ENCODE data around the gene TRIM66. TPM values are rescaled to one million over a fixed set of nuclear protein-coding genes. Genes with fewer than 3 reads are reported as not detected.

The TRIM66 gene
- total RNA-seq, 1 donor from 2014 or later: 59.5 TPM

DNA sequence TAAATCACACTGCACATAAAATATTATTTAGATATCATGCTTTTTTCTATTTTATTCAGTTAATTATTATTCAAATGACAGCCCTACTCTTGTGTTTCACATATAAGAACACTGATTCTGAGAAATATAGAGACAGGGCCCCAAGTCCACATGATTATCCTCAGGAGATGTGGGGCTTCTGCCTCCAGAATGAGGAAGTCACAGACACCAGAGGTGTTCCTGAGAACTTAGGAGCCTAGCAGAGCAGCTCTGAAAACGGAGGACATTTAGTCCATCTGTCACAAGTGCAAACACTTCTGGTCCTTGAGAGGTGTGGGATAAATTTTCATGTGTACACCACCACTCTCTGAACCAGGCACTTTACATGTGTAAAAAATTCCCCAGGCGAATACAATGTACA, 26.2 kb downstream of the TRIM66 start:
- Mint-ChIP-seq H3K27me3 (ENCODE audit: unreplicated experiment) (peaks cover 2% of the 10 kb centered on the region), H3K4me3 (ENCODE audit: unreplicated experiment) (peak overlapping the region; percentile 30), H3K9me3 (ENCODE audit: unreplicated experiment) (peaks cover 2% of the 10 kb centered on the region), H3K4me1 (ENCODE audit: low read depth, unreplicated experiment) (peaks cover 16% of the 10 kb centered on the region), H3K36me3 (ENCODE audit: unreplicated experiment) (no peaks in the 10 kb centered on the region), H3K27ac (ENCODE audit: unreplicated experiment) (no peak overlapping the region)
- TF ChIP-seq, protein P1, sequence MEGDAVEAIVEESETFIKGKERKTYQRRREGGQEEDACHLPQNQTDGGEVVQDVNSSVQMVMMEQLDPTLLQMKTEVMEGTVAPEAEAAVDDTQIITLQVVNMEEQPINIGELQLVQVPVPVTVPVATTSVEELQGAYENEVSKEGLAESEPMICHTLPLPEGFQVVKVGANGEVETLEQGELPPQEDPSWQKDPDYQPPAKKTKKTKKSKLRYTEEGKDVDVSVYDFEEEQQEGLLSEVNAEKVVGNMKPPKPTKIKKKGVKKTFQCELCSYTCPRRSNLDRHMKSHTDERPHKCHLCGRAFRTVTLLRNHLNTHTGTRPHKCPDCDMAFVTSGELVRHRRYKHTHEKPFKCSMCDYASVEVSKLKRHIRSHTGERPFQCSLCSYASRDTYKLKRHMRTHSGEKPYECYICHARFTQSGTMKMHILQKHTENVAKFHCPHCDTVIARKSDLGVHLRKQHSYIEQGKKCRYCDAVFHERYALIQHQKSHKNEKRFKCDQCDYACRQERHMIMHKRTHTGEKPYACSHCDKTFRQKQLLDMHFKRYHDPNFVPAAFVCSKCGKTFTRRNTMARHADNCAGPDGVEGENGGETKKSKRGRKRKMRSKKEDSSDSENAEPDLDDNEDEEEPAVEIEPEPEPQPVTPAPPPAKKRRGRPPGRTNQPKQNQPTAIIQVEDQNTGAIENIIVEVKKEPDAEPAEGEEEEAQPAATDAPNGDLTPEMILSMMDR (IDR thresholded peaks at IDR 0.05; ENCODE audit: partially characterized antibody, unreplicated experiment): no peak
- no peak for DNase-seq

DNA sequence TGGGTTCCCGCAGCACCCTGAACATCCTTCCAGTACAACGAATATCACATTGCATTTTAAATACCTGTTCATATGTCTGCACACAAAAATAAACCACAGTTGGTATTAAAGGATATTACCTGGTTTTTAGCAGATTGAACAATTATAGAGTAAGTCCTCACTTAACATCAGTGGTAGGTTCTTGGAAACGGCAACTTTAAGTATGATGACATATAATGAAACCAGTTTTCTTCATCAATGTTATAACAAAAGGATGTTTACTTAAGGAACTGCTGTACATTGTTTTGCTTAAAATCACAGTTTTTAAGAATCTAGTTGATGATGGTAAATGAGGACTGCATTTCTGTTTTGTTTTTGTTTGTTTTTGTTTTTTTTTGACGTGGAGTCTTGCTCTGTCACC, 28.0 kb downstream of the TRIM66 start:
- Mint-ChIP-seq H3K27ac (ENCODE audit: unreplicated experiment) (no peak overlapping the region), H3K27me3 (ENCODE audit: unreplicated experiment) (peaks cover 2% of the 10 kb centered on the region), H3K4me3 (ENCODE audit: unreplicated experiment) (no peak overlapping the region), H3K36me3 (ENCODE audit: unreplicated experiment) (no peaks in the 10 kb centered on the region), H3K4me1 (ENCODE audit: low read depth, unreplicated experiment) (peaks cover 21% of the 10 kb centered on the region), H3K9me3 (ENCODE audit: unreplicated experiment) (peaks cover 4% of the 10 kb centered on the region)
- no peak for DNase-seq
- TF ChIP-seq, protein P1 (IDR thresholded peaks at IDR 0.05; ENCODE audit: partially characterized antibody, unreplicated experiment): no peak

DNA sequence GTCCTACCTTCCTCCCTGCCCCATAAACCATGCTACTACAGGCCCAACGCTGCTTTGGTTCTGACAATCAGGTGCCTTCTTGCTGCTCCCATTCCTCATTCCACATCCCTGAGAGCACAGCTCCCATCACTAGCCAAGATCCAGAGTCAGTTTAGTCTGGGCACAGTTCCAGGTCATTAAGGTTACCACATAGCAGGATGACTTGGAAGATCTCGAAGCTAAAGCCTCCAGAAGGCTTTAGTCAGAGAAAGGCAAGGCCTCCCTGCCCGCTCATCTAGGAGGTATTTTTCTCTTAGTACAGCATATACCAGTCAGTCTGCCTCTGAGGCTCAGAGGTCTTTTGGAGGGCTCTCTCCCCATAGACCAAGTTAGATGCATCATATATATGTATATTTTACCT, 30.3 kb downstream of the TRIM66 start:
- no peak for DNase-seq
- no peaks in the 10 kb centered on the region for H3K36me3 Mint-ChIP-seq (ENCODE audit: unreplicated experiment)
- no peak overlapping the region for H3K4me3 Mint-ChIP-seq (ENCODE audit: unreplicated experiment)
- H3K27me3 Mint-ChIP-seq (ENCODE audit: unreplicated experiment): peaks cover 2% of the 10 kb centered on the region
- peaks cover 3% of the 10 kb centered on the region for H3K9me3 Mint-ChIP-seq (ENCODE audit: unreplicated experiment)
- H3K4me1 Mint-ChIP-seq (ENCODE audit: low read depth, unreplicated experiment): peaks cover 19% of the 10 kb centered on the region
- no peak overlapping the region for H3K27ac Mint-ChIP-seq (ENCODE audit: unreplicated experiment)
- TF ChIP-seq, protein P1 (IDR thresholded peaks at IDR 0.05; ENCODE audit: partially characterized antibody, unreplicated experiment): no peak

DNA sequence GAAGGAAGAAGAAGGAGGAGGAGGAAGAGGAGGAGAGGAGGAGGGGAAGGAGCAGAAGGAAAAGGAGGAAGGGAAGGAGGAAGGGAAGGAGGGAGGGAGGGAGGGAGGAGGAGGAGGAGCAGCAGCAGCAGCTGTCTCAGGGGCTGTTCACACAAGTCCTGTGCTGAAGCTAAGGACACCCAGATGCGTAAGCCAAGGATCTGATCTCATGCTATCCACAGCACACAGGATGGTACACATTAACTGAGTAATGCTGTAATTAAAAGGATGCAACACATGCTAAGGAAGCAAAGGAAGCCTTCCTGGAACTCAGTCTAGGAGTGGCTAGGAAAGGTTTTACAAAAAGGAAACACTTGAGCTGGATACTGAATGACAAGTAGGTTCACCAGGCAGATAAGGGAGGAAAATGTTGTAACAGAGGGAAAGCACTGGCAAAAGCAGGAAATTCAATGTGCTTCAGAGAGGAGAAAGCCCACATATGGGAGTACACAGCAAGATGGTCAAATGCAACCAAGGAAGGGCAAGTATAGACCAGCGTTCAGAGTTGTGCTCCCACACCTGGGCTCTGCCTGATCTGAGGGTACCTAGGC, 32.0 kb downstream of the TRIM66 start:
- Mint-ChIP-seq H3K27ac (ENCODE audit: unreplicated experiment) (peak overlapping the region; percentile 7), H3K27me3 (ENCODE audit: unreplicated experiment) (no peaks in the 10 kb centered on the region), H3K4me1 (ENCODE audit: low read depth, unreplicated experiment) (peaks cover 11% of the 10 kb centered on the region), H3K36me3 (ENCODE audit: unreplicated experiment) (no peaks in the 10 kb centered on the region), H3K9me3 (ENCODE audit: unreplicated experiment) (peaks cover 3% of the 10 kb centered on the region), H3K4me3 (ENCODE audit: unreplicated experiment) (peak overlapping the region; percentile 22)
- TF ChIP-seq, protein P1 (IDR thresholded peaks at IDR 0.05; ENCODE audit: partially characterized antibody, unreplicated experiment): no peak
- DNase-seq: no peak

DNA sequence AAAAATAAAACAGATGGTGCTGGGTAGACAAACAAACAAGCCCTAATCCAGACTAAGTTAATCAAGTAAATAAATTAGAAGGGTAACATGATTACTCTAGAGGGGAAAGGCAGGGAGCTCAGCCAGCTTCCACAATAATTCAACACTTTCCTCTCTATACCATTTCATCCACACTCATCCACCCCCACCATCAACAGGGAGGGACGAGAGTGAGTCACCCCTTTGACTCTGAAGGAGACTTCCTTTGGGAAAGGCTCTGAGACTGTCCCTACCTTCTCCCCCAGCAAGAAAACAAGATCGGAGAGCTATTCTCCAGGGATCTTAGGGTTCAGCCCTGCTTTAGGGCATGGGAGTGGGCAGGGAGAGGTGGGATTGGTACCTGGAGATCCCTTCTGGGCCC, 33.1 kb downstream of the TRIM66 start:
- no peak overlapping the region for H3K27ac Mint-ChIP-seq (ENCODE audit: unreplicated experiment)
- DNase-seq: no peak

More for the DNA sequence above, 33.1 kb downstream of the TRIM66 start:
- TF ChIP-seq, protein P1 (IDR thresholded peaks at IDR 0.05; ENCODE audit: partially characterized antibody, unreplicated experiment): no peak
- Mint-ChIP-seq H3K4me1 (ENCODE audit: low read depth, unreplicated experiment) (peaks cover 11% of the 10 kb centered on the region), H3K4me3 (ENCODE audit: unreplicated experiment) (no peak overlapping the region), H3K9me3 (ENCODE audit: unreplicated experiment) (peaks cover 3% of the 10 kb centered on the region), H3K36me3 (ENCODE audit: unreplicated experiment) (no peaks in the 10 kb centered on the region), H3K27me3 (ENCODE audit: unreplicated experiment) (no peaks in the 10 kb centered on the region)
